ENCODE data around the gene C1GALT1C1L. TPM values are rescaled to one million over a fixed set of nuclear protein-coding genes. Genes with fewer than 3 reads are reported as not detected.
A peak's percentile ranks its signal among the peaks of the same experiment; 100 is the strongest.

C1GALT1C1L gene
- total and polyA plus RNA-seq, 9 donors: 0.64 to 1.6 (median 1.2) TPM; not detected in 2

DNA sequence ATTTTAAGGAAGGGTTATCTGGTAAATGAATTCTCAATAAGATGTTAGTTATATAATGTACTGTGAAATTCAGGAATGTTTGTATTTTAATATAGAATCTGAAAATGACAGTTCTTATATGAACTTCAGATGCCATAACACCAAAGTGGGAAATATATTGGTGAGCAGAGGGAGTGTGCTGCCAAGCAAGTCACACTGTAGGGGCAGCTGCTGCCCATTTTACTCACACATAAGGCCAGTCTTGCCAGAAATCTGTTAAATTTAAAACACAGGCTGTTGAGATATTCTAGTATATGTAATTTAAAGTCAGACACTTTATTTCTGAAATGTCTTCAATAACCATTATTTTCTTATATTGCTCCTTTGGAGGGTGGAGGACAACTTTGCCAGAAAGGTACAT lies 34.6 kb upstream of the C1GALT1C1L start:
- DNase-seq: no peak
- TF ChIP-seq EP300 (IDR thresholded peaks at IDR 0.05) (no peak), POLR2A (IDR thresholded peaks at IDR 0.05) (no peak)
- TF ChIP-seq, protein P1, sequence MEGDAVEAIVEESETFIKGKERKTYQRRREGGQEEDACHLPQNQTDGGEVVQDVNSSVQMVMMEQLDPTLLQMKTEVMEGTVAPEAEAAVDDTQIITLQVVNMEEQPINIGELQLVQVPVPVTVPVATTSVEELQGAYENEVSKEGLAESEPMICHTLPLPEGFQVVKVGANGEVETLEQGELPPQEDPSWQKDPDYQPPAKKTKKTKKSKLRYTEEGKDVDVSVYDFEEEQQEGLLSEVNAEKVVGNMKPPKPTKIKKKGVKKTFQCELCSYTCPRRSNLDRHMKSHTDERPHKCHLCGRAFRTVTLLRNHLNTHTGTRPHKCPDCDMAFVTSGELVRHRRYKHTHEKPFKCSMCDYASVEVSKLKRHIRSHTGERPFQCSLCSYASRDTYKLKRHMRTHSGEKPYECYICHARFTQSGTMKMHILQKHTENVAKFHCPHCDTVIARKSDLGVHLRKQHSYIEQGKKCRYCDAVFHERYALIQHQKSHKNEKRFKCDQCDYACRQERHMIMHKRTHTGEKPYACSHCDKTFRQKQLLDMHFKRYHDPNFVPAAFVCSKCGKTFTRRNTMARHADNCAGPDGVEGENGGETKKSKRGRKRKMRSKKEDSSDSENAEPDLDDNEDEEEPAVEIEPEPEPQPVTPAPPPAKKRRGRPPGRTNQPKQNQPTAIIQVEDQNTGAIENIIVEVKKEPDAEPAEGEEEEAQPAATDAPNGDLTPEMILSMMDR (IDR thresholded peaks at IDR 0.05): no peak
- intact Hi-C loops (cut with DNase I): no loop called here
- Histone ChIP-seq H3K9me3 (no peaks in the 10 kb centered on the region), H3K36me3 (no peaks in the 10 kb centered on the region), H3K4me3 (no peak overlapping the region), H3K27ac (no peak overlapping the region), H3K4me1 (ENCODE audit: insufficient read depth) (no peaks in the 10 kb centered on the region), H3K27me3 (no peaks in the 10 kb centered on the region)

DNA sequence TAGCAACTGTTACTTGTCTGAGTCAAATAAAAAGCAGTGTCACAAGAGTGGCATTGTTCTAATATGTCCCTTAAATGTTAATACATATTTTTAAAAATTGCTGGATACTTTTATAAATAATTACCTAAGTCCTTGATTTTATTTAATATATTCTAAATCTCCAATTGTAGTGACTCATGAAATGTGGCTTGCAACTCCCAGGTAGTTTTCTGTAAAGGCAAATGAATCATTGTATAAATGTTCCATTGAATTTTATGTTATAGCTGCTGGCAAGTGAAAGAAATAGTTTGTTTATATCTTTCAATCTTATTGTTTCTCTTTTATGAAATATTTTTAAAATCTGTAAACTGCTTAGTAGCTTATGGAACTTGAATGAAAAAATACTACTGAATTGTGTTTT lies 32.7 kb upstream of the C1GALT1C1L start:
- TF ChIP-seq EP300 (IDR thresholded peaks at IDR 0.05) (no peak), POLR2A (IDR thresholded peaks at IDR 0.05) (no peak)
- TF ChIP-seq, protein P1 (IDR thresholded peaks at IDR 0.05): no peak
- no peak overlapping the region for H3K4me3 ChIP-seq
- H3K9me3 ChIP-seq: no peaks in the 10 kb centered on the region
- H3K27me3 ChIP-seq: no peaks in the 10 kb centered on the region
- no peaks in the 10 kb centered on the region for H3K36me3 ChIP-seq
- no peak for DNase-seq
- no peaks in the 10 kb centered on the region for H3K4me1 ChIP-seq (ENCODE audit: insufficient read depth)
- no peak overlapping the region for H3K27ac ChIP-seq
- intact Hi-C loops (cut with DNase I): loop anchor here in 1 of 4 donors (10.0 kb wide), 1 partner anchor 464 kb away; no protein-coding TSS in a partner anchor

DNA sequence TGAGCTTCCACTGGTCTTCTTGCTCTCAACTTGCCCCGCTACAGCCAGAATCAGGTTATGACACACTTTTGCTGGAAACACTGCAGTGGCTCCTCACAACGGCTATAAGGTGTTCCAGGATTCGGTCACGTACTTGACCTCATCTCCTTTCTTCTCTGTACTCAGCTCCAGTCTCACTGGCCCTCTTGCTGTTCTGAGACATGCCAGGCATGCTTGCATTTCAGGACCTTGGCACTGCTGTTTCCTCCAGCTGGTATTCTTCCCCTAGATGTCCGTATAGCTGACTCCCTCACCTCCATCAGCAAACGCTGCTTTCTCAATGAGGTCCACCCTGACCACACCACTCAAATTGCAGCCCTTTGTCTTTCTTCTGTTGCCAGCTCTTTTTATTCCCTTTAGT lies 31.9 kb upstream of the C1GALT1C1L start:
- 69 to 74% (median 71%) methylated on average over 6 of the region's 6 CpGs for WGBS, 3 donors
- Histone ChIP-seq H3K4me1 (ENCODE audit: insufficient read depth) (no peaks in the 10 kb centered on the region), H3K36me3 (no peaks in the 10 kb centered on the region), H3K4me3 (no peak overlapping the region), H3K27me3 (no peaks in the 10 kb centered on the region), H3K9me3 (no peaks in the 10 kb centered on the region), H3K27ac (no peak overlapping the region)
- no peak for DNase-seq
- TF ChIP-seq EP300 (IDR thresholded peaks at IDR 0.05): no peak
- TF ChIP-seq POLR2A (IDR thresholded peaks at IDR 0.05): no peak
- TF ChIP-seq, protein P1 (IDR thresholded peaks at IDR 0.05): no peak
- intact Hi-C loops (cut with DNase I): loop anchor here in 1 of 4 donors (10.0 kb wide), 1 partner anchor 463 kb away; no protein-coding TSS in a partner anchor

DNA sequence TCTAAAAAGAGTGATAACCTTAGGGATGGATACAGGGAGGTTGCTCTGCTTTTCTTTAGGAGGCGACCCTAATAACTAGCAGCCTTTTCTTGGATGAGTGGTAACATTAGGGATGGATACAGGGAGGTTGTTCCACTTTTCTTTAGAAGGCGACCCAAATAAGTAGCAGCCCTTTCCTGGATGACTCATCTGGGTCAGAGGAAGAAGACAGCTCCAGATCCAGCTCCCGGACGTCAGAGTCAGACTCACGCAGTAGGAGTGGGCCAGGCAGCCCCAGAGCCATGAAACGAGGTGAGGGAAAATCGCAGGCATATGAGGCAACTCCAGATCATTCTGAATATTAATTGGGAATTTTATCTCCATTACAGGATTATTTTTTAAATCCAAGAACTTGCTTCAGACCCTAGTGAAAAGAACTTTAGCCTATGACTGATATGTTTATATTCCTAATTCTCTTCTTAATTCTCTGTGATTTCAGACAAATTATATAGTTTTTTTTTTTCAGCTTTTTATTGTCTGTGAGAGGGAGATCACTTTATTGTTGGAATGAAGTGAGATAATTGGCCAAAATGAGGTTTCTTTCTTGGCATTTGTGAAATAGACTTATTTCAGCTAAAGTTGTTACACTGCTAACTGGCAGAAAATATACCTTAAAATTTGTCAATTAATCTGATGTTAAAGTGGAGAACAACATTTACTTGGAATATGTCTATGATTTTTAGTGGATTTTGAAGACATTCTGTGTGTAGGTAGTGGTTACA lies 31.2 kb upstream of the C1GALT1C1L start:
- Histone ChIP-seq H3K36me3 (no peaks in the 10 kb centered on the region), H3K27me3 (no peaks in the 10 kb centered on the region), H3K27ac (no peak overlapping the region), H3K9me3 (no peaks in the 10 kb centered on the region), H3K4me3 (no peak overlapping the region), H3K4me1 (ENCODE audit: insufficient read depth) (no peaks in the 10 kb centered on the region)
- 35 to 43% (median 38%) methylated on average over 7 of the region's 7 CpGs for WGBS, 3 donors
- TF ChIP-seq, protein P1 (IDR thresholded peaks at IDR 0.05): no peak
- TF ChIP-seq EP300 (IDR thresholded peaks at IDR 0.05): no peak
- no peak for TF ChIP-seq POLR2A (IDR thresholded peaks at IDR 0.05)
- intact Hi-C loops (cut with DNase I): loop anchor here in 1 of 4 donors (10.0 kb wide), 1 partner anchor 463 kb away; no protein-coding TSS in a partner anchor
- DNase-seq: peak in 4 of 5 donors; percentile 43 to 72 (median 46)
